GM18517 (cell line): Measurements from ENCODE around the gene DCAF6.
"Not testable (repeated sequence)": the region's sequence is repeated elsewhere in the genome, so short reads cannot be mapped to it uniquely, and the experiment has no call there.

Source experiments
- ATAC-seq: cut with Tn5 transposase; IDR thresholded peaks from one replicate; pipeline ENCODE4 v1.9.1; 2021; ENCODE audit warnings: mild to moderate bottlenecking, moderate library complexity; ENCODE audit not compliant: unreplicated experiment

The DCAF6 gene, protein sequence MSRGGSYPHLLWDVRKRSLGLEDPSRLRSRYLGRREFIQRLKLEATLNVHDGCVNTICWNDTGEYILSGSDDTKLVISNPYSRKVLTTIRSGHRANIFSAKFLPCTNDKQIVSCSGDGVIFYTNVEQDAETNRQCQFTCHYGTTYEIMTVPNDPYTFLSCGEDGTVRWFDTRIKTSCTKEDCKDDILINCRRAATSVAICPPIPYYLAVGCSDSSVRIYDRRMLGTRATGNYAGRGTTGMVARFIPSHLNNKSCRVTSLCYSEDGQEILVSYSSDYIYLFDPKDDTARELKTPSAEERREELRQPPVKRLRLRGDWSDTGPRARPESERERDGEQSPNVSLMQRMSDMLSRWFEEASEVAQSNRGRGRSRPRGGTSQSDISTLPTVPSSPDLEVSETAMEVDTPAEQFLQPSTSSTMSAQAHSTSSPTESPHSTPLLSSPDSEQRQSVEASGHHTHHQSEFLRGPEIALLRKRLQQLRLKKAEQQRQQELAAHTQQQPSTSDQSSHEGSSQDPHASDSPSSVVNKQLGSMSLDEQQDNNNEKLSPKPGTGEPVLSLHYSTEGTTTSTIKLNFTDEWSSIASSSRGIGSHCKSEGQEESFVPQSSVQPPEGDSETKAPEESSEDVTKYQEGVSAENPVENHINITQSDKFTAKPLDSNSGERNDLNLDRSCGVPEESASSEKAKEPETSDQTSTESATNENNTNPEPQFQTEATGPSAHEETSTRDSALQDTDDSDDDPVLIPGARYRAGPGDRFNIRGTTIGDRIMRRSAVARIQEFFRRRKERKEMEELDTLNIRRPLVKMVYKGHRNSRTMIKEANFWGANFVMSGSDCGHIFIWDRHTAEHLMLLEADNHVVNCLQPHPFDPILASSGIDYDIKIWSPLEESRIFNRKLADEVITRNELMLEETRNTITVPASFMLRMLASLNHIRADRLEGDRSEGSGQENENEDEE

DNA sequence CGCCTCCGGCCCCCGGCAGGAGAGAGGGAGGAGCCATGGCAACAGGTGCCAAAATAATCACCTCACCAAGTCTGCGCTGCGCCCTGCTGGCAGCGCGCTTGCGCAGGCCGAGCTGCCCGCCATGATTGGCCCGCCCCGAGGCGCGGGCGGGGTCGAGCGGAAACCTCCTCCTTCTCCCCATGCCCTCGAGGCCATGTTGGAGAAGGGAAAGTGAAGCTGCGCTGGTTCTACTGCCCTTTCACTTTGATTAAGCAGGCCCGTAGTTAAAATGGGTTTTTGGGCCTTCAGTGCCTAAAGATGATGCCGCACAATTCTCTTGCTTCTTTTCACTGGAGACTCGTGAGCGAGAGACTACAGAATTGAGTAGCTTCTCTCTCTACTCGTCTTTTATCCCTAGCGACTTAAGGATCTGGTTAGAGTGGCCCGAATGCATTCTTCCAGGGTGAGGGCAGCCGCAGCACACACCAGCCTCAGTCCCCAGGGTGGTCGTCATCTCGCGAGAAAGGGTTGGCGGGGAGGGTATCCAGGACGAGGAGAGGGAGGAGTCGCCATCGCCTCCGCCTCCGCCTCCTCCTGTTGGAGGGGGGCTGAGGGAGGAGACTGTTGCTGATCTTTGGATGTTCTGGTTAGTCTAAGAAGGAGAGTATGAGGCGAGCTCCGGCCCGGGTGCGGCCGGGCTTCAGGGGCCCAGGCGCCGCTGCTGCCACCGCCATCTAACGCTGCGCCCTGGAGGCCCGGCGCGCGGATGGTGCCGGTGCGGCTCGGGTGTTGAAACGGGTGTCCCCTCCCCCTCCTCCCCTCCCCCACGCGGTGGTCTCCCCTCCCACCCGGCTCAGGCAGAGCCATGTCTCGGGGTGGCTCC lies at the start of gene DCAF6:
Gene DCAF6, plus strand, starts transcription at position 616 of the 862 bp plus-strand sequence. Its CDS starts 229 bp downstream, at position 845.
- peak; percentile 80 for ATAC-seq

GRCh38 chr1:167887187-167887586 lies 49.3 kb upstream of the DCAF6 start:
- not testable (repeated sequence) for ATAC-seq

- no peak for ATAC-seq
These were observed 46.1 kb upstream of the DCAF6 start for GRCh38 chr1:167890400-167890799.

DNA sequence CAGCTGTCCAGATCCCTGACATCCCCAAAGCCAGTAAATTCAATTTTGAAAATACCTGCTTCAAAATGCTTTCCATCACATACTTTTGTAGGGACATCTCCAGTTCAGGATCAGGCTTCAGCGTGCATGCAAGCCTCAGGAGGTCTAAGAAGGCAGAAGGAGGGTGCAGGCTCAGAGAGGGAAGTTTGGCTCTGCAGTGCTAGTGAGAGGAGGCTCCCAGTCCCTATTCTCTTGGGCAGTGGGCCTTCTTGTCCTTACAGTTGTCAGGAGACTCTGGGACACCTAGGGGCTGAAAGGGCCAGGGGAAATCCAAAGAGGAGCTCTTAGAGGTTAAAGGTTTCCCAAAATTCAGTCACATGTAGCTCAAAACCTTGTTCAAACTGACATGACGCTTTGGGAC lies 42.7 kb upstream of the DCAF6 start:
- ATAC-seq, result no peak

DNA sequence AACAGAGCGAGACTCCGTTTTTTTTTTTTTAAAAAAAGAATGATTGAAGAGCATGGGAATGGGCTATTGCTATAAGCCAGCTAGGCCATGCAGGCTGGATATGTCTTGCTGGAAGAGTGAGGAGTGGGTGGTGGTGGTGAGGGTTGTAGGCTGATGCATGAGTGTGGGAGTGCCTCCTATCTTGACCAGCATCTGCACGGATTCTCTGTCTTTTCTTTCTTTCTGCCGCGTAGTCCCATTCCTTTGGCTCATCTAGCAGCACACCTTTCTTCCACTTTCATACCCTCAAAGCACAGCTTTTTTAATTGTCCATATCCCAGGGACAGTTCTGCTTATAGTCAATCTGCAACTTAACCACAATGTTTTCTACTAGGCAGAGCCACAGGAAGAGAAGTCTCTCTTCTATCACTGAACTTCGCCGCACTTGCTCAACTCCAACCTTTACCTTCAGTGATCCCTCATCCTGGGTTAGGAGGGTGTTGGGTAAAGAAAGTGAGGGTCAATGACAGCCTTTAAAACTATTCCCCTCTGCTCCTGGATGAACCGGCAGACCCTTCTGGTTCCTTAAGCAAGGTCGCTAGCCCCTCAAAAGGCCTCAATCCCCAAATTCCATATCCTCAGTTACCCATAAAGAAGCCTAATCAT lies 37.8 kb upstream of the DCAF6 start:
- no peak for ATAC-seq

DNA sequence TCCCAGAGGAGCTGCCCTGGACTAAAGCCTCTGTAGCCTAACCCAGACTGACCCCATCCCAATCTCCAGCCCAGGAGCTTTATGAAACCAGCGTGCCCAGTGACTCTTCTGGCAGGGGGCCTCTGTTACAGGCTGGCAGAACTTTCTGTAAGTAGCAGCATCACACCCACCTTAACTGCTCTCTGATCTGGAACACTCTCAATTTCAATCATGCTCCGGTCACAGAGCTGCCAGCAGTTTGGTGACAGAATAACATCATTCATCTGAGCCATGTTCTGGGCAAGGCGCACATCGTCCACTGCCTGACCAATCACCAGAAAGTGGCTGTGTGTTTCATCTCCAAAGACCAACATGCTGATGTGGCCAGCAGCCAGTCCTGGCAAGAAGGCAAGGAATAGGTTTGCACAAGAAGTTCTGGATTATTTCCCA lies 37.2 kb upstream of the DCAF6 start:
- ATAC-seq, result peak; percentile 86

- ATAC-seq, result no peak
These were observed 35.6 kb upstream of the DCAF6 start for GRCh38 chr1:167900907-167901306.

- no peak for ATAC-seq
These were observed 31.8 kb upstream of the DCAF6 start for GRCh38 chr1:167904652-167905130.

DNA sequence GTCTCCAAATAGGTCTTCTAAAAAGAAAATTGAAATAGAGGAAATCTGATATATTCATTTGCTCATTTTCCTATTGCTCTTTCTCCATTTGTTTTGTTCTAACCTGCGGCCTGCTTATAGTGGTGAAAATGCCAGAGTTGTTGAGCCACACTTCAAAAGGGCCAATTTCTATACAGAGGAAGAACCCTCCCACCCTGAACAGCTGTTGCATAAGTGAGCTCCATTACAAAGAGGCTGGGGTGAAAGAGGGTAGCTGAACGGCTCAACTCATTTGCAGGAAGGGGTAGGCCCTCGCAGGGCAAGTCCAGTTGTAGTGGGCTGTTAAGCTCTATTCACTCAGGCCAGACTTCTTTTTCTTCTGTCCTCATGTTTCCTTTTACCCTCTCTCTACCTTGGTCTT lies 31.3 kb upstream of the DCAF6 start:
- no peak for ATAC-seq

GRCh38 chr1:167905671-167906070 lies 30.8 kb upstream of the DCAF6 start:
- ATAC-seq, result no peak

DNA sequence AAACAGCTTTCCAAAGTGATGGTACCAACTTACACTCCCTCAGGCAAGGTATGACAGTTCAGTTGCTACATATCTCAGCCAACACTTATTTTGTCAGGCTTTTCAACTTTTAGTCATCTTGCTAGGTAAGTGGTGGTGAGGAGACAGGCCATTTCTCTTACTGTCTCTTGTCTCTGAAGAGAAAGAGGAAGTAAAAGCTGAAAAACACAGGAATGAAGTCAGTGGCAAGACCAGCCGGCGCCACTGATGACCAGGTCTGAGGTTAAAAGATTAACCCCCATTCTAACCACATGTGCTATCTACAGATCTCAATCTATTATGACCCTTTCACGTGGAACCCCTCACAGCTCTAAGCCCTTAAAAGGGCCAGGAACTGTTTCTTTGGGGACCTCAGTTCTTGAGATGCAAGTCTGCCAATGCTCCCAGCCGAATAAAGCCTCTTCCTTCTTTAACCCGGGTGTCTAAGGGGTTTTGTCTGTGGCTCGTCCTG lies 26.7 kb upstream of the DCAF6 start:
- ATAC-seq, result no peak

GRCh38 chr1:167910530-167910929 lies 26.0 kb upstream of the DCAF6 start:
- no peak for ATAC-seq

DNA sequence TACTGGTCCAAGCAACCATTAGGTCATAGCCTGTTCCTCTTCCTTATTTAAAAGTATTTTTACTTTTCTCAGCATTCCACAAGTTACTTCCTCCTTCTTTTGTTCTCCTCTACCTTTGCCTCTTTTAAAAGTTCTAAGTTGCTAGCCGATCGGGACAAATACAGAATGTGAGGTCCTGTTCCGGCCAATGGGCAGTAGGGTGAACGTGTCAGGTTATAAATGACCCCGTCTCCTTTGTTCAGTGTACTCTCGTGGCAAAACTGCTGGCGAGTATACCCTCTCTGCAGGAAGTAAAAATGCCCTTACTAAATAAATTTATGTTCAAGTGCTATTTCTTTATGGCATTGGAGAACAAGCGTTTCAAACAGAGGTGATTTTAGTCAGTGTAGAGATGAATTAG lies 25.1 kb upstream of the DCAF6 start:
- ATAC-seq, result no peak

GRCh38 chr1:167912294-167912693 lies 24.2 kb upstream of the DCAF6 start:
- ATAC-seq, result no peak

DNA sequence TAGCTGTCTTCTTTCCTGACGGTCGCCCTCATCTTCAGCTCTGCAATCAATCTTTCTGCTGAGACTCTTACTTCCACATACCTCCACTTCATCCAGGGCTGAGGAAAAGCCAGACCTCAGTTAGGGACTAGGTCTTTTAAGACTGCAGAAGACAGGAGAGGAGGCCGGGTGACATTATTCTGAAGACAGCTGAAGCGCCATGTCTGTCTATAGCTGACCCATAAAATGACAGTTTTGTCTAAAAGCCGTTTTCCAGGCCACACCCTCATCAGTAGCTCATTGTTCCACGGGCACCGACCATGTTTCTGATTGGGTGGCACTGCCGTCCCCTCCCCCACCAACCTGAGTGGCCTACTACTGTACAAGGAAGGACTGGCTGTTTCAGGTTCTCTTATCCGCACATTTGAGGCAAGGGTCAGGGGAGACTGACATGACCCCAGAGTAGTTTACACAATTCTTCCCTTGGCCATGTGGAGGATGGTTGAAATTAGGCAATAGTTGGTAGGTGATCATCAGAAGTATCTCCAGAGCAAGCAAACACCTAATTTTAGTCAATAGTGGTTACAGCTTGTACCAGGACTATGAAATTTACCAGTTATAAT lies 22.5 kb upstream of the DCAF6 start, which contains the start of gene ADCY10:
Gene ADCY10, minus strand, starts transcription at position 240 of the 602 bp plus-strand sequence. CDS start 8,994 bp downstream, outside the sequence.
- ATAC-seq, result no peak

- no peak for ATAC-seq
These were observed 20.9 kb upstream of the DCAF6 start for GRCh38 chr1:167915569-167915968.

DNA sequence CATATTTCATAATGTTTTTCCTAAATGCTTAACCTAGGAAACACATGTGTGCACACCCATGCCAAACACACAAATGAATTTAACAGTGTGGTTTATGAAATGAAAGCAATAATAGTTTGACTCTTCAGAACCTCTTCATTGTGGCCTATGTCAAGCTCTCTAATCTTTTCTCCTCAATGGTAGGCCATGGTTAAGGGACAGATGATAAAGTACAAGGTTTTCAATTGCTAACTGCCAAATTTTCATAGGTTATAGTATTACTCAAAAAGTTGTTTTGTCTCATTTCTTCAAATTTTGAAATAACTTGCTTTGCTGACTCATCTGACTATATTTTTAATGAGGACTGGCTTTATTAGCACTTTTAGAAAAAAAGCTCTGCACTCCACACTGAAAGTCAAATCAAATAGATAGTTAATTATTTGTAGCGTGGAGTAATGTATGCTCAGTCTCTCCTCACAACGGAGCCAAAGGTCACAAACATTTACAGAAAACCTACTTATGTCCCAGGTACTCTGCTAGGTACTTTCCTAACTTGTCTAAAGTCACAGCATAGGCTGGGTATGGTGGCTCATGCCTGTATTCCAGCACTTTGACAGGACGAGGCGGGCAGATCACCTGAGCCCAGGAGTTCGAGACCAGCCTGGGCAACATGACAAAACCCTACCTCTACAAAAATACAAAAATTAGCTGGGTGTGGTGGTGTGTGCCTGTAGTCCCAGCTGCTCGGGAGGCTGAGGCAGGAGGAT lies 19.5 kb upstream of the DCAF6 start:
- ATAC-seq, result no peak

DNA sequence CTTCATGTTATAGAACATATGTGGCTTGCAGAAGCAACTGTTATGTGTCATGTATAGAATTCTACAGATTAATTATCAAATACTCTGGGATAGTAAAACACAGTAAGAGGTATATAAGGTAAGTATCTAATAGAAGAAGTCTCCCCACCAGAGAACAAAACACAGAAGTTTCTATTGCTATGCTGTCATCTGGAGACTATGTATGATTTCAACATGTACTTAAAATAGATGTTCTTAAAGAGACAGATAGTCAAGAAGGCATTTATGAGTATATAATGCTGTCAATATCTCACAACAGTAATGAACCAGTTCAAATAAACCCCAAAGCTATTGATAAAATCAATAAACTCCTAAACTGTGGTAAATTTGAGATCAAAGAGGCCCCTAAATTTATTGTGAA lies 14.5 kb upstream of the DCAF6 start:
- ATAC-seq, result no peak

- ATAC-seq, result no peak
These were observed 13.8 kb upstream of the DCAF6 start for GRCh38 chr1:167922611-167923074.
